Adrenal gland (tissue), 12 donors: ENCODE measurements around the gene ARHGAP22. TPM values are rescaled to one million over a fixed set of nuclear protein-coding genes. Genes with fewer than 3 reads are reported as not detected.

Source experiments
- DNase-seq, 7 donors: peaks; one replicate each; pipeline ENCODE4 v3.0.0-alpha.2; 2019 to 2020
- H3K27ac ChIP-seq, 5 donors: fragments of 200-600 bp; sonication (generic) in 4 of 5; 1 replicate in 3 of 5; 2 replicates in 2 of 5; pipeline versions ENCODE4 v1.5.1 to v1.8.0; 2016 to 2020; ENCODE audit warnings: mild to moderate bottlenecking in 1 of 5
- H3K27me3 ChIP-seq: fragments of 200-600 bp; 2 replicates; pipeline ENCODE4 v1.8.0; 2021
- H3K36me3 ChIP-seq, 2 donors: fragments of 200-600 bp; replicated peaks in 1 of 2; 1 replicate in 1 of 2; 2 replicates in 1 of 2; pipeline versions ENCODE4 v1.5.1 to v1.8.0; 2018 to 2022
- H3K4me1 ChIP-seq, 2 donors: fragments of 200-600 bp; replicated peaks in 1 of 2; 1 replicate in 1 of 2; 2 replicates in 1 of 2; pipeline versions ENCODE4 v1.5.1 to v1.8.0; 2018 to 2021
- H3K4me3 ChIP-seq, 4 donors: fragments of 200-600 bp; sonication (generic) in 3 of 4; one replicate each; pipeline ENCODE4 v1.5.1; 2016 to 2018
- H3K9me3 ChIP-seq, 3 donors: fragments of 200-600 bp; sonication (generic) in 1 of 3; replicated peaks in 1 of 3; 1 replicate in 2 of 3; 2 replicates in 1 of 3; pipeline versions ENCODE4 v1.5.1 to v1.8.0; 2016 to 2021
- CTCF ChIP-seq, 6 experiments: fragments of 450-650 bp in 4 of 6; fragments of 200-600 bp in 2 of 6; sonication (generic) in 1 of 6; IDR thresholded peaks; 1 replicate in 5 of 6; 2 replicates in 1 of 6; pipeline versions ENCODE4 v1.5.1 to v1.8.0; 2016 to 2021; ENCODE audit warnings: antibody characterized with exemption in 6 of 6, mild to moderate bottlenecking in 2 of 6, moderate library complexity in 1 of 6
- POLR2A ChIP-seq, 2 donors: fragments of 450-650 bp; IDR thresholded peaks; one replicate each; pipeline ENCODE4 v1.6.1; 2017; ENCODE audit warnings: antibody characterized with exemption in 2 of 2, mild to moderate bottlenecking in 2 of 2, moderate library complexity in 1 of 2
- WGBS, 4 donors: extraction: QIAGEN DNeasy Blood & Tissue Kit in 2 of 4; methylation state at CpG; one replicate each; pipeline versions ENCODE4 v1.1.5 to v1.1.7; 2013 to 2017; 5-methylcytosine and 5-hydroxymethylcytosine counted together
- intact Hi-C, 2 donors: fragments of 100-400 bp; cut with DNase I; formaldehyde crosslinking; loops; one replicate each; pipeline versions ENCODE4 v1.14.1 to v1.15.0; 2022 to 2023
- polyA plus RNA-seq, 3 donors: library from polyadenylated mRNA; stranded (reverse); fragments of 200-250 nt in 2 of 3; fragments of 350-450 nt in 1 of 3; fragmentation: Illumina TruSeq in 1 of 3; extraction: RNeasy Lipid Tissue Mini Kit (QIAGEN cat#74804) in 1 of 3; gene quantifications; one replicate each; pipeline ENCODE4 v1.2.3, GENCODE V29; 2013 to 2014
- total RNA-seq, 9 donors: library from RNA; depleted of rRNA in 4 of 9; stranded (reverse); fragments of >200 nt in 4 of 9; fragments of 120-200 nt in 1 of 9; fragmentation: NEBNext Ultra II Directional in 1 of 9; extraction: Animal tissue kit (Norgen Biotek cat#: 25700) in 1 of 9; gene quantifications; one replicate each; pipeline versions ENCODE4 v1.1.0 to v1.2.4, GENCODE V29; 2013 to 2023
- donor health status: healthy with polysubstance abuse.
- donor health status: Bipolar disorder and iron deficiency.
- donor health status: DM: yes; HTN: yes; CAD: no.
- donor health status: DM: no; HTN: no; CAD: no.
- donor health status: DM: no; HTN: no; CAD: no.
- donor health status: DM: yes; HTN: yes; CAD: no.

Gene ARHGAP22
- total and polyA plus RNA-seq, 12 donors = 0.91 to 11.6 (median 4.6) TPM

- intact Hi-C loops = no loop called here
- no peaks in the 10 kb centered on the region for H3K27me3 ChIP-seq
- peak in 2 of 7 donors; percentile 4 to 14 for DNase-seq
- no peak overlapping the region for H3K4me3 ChIP-seq
- peaks cover 4 to 6% of the 10 kb centered on the region in 2 donors for H3K4me1 ChIP-seq
- no peak overlapping the region for H3K27ac ChIP-seq
- H3K9me3 ChIP-seq = no peaks in the 10 kb centered on the region
- TF ChIP-seq CTCF (IDR thresholded peaks at IDR 0.05) (no peak), POLR2A (IDR thresholded peaks at IDR 0.05) (no peak)
- 83 to 87% (median 87%) methylated on average over 8 of the region's 8 CpGs for WGBS, 4 donors
- H3K36me3 ChIP-seq = no peaks in the 10 kb centered on the region
Observed at GRCh38 chr10:48602401-48603135, 2.3 kb downstream of the ARHGAP22 start.

GRCh38 chr10:48601789-48602188 lies 3.1 kb downstream of the ARHGAP22 start:
- 83 to 95% (median 95%) methylated on average over 1 of the region's 1 CpG for WGBS, 4 donors
- Histone ChIP-seq H3K4me1 (peaks cover 4 to 6% of the 10 kb centered on the region in 2 donors), H3K4me3 (no peak overlapping the region), H3K9me3 (no peaks in the 10 kb centered on the region), H3K36me3 (no peaks in the 10 kb centered on the region), H3K27me3 (no peaks in the 10 kb centered on the region), H3K27ac (no peak overlapping the region)
- TF ChIP-seq POLR2A (IDR thresholded peaks at IDR 0.05) (no peak), CTCF (IDR thresholded peaks at IDR 0.05) (no peak)
- intact Hi-C loops = no loop called here
- DNase-seq = peak in 1 of 7 donors; percentile 2

- TF ChIP-seq POLR2A (IDR thresholded peaks at IDR 0.05) (no peak), CTCF (IDR thresholded peaks at IDR 0.05) (no peak)
- peak in 1 of 7 donors; percentile 30 for DNase-seq
- Histone ChIP-seq H3K36me3 (no peaks in the 10 kb centered on the region), H3K4me1 (peaks cover 4 to 6% of the 10 kb centered on the region in 2 donors), H3K9me3 (no peaks in the 10 kb centered on the region), H3K27me3 (no peaks in the 10 kb centered on the region), H3K27ac (no peak overlapping the region), H3K4me3 (no peak overlapping the region)
- 93 to 96% (median 95%) methylated on average over 2 to 3 of the region's 3 CpGs for WGBS, 4 donors
- intact Hi-C loops = no loop called here
Observed at GRCh38 chr10:48600645-48601505, 4.0 kb downstream of the ARHGAP22 start.

- intact Hi-C loops = no loop called here
- Histone ChIP-seq H3K27ac (no peak overlapping the region), H3K27me3 (no peaks in the 10 kb centered on the region), H3K4me3 (no peak overlapping the region), H3K4me1 (peaks cover 3% of the 10 kb centered on the region in 2 donors), H3K36me3 (no peaks in the 10 kb centered on the region), H3K9me3 (no peaks in the 10 kb centered on the region)
- 72 to 90% (median 80%) methylated on average over 2 of the region's 2 CpGs for WGBS, 4 donors
- TF ChIP-seq CTCF (IDR thresholded peaks at IDR 0.05) (no peak), POLR2A (IDR thresholded peaks at IDR 0.05) (no peak)
- no peak for DNase-seq
Observed at GRCh38 chr10:48599830-48600134, 5.1 kb downstream of the ARHGAP22 start.
